ENCODE results near the gene BCAS3.

The BCAS3 gene

GRCh38 chr17:61393904-61394629 lies 716.4 kb downstream of the BCAS3 start:
- no peak for TF ChIP-seq CTCF (IDR thresholded peaks at IDR 0.05; ENCODE audit: extremely low read depth, missing control alignments)
- DNase-seq (ENCODE audit: low spot score): no peak

DNA sequence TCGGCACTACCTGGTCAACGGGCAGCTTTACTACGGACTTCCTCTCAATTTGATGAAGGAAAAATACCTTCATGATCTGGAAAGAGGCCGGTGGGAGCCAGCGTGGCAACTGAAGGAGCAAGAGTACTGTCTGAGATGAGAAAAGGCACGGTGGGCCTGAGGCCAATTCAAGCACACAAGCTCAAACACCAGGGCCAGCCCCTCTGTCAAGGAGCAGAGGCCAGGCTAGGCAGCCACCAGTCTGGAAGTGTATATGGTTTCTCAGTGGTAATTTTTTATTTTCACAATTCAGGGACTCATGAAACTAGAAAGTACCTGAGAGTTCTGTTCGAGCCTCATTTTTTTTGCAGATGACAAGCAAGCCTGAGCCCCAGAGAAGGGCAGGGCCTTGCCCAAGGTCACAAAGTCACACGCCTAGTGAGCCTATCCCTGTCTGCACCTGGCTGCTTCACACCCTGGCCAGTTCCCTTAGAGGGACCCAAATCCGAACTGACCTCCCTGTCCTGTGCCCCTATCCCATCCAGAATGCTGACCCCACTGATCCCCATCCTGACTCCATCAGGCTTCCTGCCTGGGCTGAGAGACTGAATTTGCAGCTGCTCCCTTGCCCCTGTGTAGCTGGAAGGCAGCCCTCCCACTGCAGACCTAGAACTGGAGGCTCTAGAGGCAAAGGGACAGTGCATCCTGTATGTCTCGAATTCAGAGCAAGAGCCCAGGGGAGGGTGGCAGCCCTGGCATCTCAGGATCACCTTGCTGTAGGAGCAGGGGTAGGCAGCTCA lies 717.2 kb downstream of the BCAS3 start:
- TF ChIP-seq CTCF (IDR thresholded peaks at IDR 0.05; ENCODE audit: extremely low read depth, missing control alignments): no peak
- DNase-seq (ENCODE audit: low spot score): no peak

- DNase-seq (ENCODE audit: low spot score): no peak
- TF ChIP-seq CTCF (IDR thresholded peaks at IDR 0.05; ENCODE audit: extremely low read depth, missing control alignments): no peak
Observed at GRCh38 chr17:61395409-61395982, 717.8 kb downstream of the BCAS3 start.

GRCh38 chr17:61395983-61396585 lies 718.4 kb downstream of the BCAS3 start:
- no peak for TF ChIP-seq CTCF (IDR thresholded peaks at IDR 0.05; ENCODE audit: extremely low read depth, missing control alignments)
- DNase-seq (ENCODE audit: low spot score): no peak

DNA sequence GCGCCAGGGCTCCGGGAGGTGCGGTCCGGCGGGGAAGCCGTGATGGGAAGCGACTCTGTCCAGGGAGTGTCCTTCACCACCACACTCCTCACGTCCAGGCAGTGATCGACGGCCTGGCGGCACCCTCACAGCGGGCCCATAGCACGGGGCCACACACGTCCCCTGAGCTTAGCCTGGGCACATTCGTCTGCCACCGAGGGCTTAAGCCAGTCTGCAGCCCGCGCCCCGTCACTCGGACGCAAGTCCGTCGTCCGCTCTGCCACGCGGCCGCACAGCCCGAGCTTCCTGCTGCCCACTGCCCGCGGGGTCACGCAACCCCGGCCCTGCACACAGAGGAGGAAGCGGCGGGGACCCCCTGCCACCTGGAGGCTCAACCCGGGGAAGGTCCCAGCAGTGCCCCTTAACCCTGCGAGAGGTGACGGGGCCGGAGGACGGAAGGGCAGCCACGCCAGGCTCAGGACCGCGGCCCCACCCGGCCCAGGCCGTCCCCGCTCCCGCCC lies 719.0 kb downstream of the BCAS3 start:
- TF ChIP-seq CTCF (IDR thresholded peaks at IDR 0.05; ENCODE audit: extremely low read depth, missing control alignments): no peak
- peak; percentile 41 for DNase-seq (ENCODE audit: low spot score)

DNA sequence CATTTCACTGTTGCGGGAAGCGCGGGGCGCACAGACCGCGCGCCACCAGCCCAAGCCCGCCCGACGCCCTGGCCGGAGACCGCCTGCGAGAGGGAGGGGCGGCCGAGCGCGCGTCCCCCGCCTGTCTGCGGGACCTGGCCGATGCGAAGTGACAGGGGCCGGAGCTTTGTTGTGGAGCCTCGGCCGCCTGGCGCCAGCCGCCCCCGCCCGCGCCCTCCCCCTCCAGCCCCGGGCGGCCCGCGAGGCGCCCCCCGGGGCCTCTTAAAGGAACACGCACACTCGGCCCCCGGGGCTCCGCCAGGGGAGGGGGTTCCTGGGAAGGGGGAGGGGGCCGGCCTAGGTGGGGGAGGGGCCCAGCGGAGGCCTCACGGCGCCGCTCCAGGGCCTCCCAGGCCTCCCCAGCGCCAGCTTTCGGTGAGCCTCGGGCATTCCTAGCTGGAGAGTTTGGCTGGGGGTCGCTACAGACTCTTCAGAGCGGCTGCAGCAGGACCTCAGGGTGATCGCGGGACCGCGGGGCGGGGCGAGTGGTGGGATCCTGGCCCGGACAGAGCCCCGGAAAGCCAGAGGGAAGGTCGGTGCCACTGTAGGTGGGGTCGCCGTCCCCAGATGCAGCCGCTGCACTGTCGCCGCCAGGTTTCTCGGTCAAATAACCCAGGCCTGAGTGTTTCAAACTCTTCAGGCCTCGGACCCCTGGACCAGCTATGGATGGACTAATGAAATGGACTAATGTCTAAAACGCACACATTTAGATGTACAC lies 719.6 kb downstream of the BCAS3 start:
- TF ChIP-seq CTCF (IDR thresholded peaks at IDR 0.05; ENCODE audit: extremely low read depth, missing control alignments): no peak
- DNase-seq (ENCODE audit: low spot score): peak; percentile 42

All from GM20000 (cell line).